Measurements from ENCODE around the gene CEACAM16.

CEACAM16 gene

GRCh38 chr19:44741841-44742329 lies 42.9 kb downstream of the CEACAM16 start:
- FAIRE-seq: peak; percentile 98
- DNase-seq (ENCODE audit: insufficient read length, low spot score): peak; percentile 93

- FAIRE-seq: no peak
Observed at GRCh38 chr19:44742330-44743061, 43.5 kb downstream of the CEACAM16 start.

GRCh38 chr19:44744871-44745332 lies 46.0 kb downstream of the CEACAM16 start:
- DNase-seq (ENCODE audit: insufficient read length, low spot score): no peak
- no peak for FAIRE-seq

More at GRCh38 chr19:44742330-44743061, 43.5 kb downstream of the CEACAM16 start:
- DNase-seq (ENCODE audit: insufficient read length, low spot score): no peak

- peak; percentile 64 for FAIRE-seq
- DNase-seq (ENCODE audit: insufficient read length, low spot score): peak; percentile 67
Observed at GRCh38 chr19:44745341-44745831, 46.4 kb downstream of the CEACAM16 start.

GRCh38 chr19:44745887-44746600 lies 47.1 kb downstream of the CEACAM16 start:
- DNase-seq (ENCODE audit: insufficient read length, low spot score) (no peak), FAIRE-seq (no peak)

- no peak for DNase-seq (ENCODE audit: insufficient read length, low spot score)
- FAIRE-seq: no peak
Observed at GRCh38 chr19:44746616-44746945, 47.6 kb downstream of the CEACAM16 start.

GRCh38 chr19:44746946-44747738 lies 48.2 kb downstream of the CEACAM16 start:
- peak; percentile 80 for DNase-seq (ENCODE audit: insufficient read length, low spot score)
- FAIRE-seq: peak; percentile 98

- DNase-seq (ENCODE audit: insufficient read length, low spot score) (peak; percentile 39), FAIRE-seq (no peak)
Observed at GRCh38 chr19:44747739-44748425, 48.9 kb downstream of the CEACAM16 start.

- FAIRE-seq (peak; percentile 54), DNase-seq (ENCODE audit: insufficient read length, low spot score) (peak; percentile 59)
Observed at GRCh38 chr19:44748426-44749254, 49.7 kb downstream of the CEACAM16 start, which contains the start of gene BCL3. Gene BCL3 (plus strand): TSS chr19:44748708. CDS start chr19:44748791, 83 bp downstream.

- no peak for FAIRE-seq
- DNase-seq (ENCODE audit: insufficient read length, low spot score): no peak
Observed at GRCh38 chr19:44749292-44749691, 50.3 kb downstream of the CEACAM16 start.

- no peak for FAIRE-seq
- no peak for DNase-seq (ENCODE audit: insufficient read length, low spot score)
Observed at GRCh38 chr19:44749994-44750393, 51.0 kb downstream of the CEACAM16 start.

- FAIRE-seq: no peak
Observed at GRCh38 chr19:44752123-44752815, 53.3 kb downstream of the CEACAM16 start.

GRCh38 chr19:44752816-44753625 lies 54.1 kb downstream of the CEACAM16 start:
- DNase-seq (ENCODE audit: insufficient read length, low spot score) (peak; percentile 92), FAIRE-seq (peak; percentile 97)

More at GRCh38 chr19:44752123-44752815, 53.3 kb downstream of the CEACAM16 start:
- no peak for DNase-seq (ENCODE audit: insufficient read length, low spot score)

GRCh38 chr19:44753626-44753931 lies 54.6 kb downstream of the CEACAM16 start:
- DNase-seq (ENCODE audit: insufficient read length, low spot score): no peak
- FAIRE-seq: no peak

- DNase-seq (ENCODE audit: insufficient read length, low spot score) (peak; percentile 83), FAIRE-seq (peak; percentile 86)
Observed at GRCh38 chr19:44753932-44754749, 55.2 kb downstream of the CEACAM16 start.

- no peak for DNase-seq (ENCODE audit: insufficient read length, low spot score)
- no peak for FAIRE-seq
Observed at GRCh38 chr19:44754750-44755080, 55.8 kb downstream of the CEACAM16 start.

GRCh38 chr19:44755219-44755618 lies 56.3 kb downstream of the CEACAM16 start:
- FAIRE-seq (no peak), DNase-seq (ENCODE audit: insufficient read length, low spot score) (no peak)
